ENCODE results near the gene CNGA4.
"Not testable (repeated sequence)": the region's sequence is repeated elsewhere in the genome, so short reads cannot be mapped to it uniquely, and the experiment has no call there.

CNGA4 gene

DNA sequence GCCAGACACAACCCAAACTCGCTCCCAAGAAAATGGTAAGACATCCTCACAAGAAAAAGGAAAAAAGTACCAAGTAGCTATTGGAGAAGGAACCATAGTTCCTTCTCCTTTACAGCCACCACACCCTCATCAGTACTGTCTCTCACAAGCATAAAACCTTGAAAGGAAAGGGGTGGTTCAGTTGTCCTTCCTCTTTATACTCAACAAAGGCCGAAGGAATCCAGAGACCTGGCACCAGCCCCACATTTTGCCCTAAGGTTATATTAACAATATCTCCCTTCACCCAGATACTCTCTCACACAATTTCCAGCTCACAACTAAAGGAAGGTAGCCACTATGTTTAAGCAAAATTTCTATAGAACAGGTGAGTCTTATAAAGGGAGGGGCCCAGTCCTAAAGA is 13.0 kb upstream of the CNGA4 start:
- DNase-seq: no peak

DNA sequence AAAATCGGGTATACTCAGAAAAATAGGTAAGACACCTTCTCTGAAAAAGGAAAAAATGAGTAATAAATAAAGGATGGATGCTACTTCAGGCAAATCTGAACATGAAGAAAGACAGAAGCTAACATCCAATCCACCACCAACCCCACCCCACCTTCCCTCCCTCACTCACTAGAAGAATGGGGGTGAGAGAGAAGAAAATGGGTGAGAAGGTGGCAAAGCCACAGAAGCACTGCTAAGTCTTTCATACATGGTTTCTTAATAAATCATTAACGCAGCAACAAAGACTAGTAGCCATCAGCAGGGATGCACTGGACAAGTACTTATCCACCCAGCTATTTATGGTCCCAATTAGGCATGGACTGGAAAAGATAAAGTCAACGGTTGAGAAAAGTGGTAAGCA is 10.4 kb upstream of the CNGA4 start:
- DNase-seq: no peak

DNA sequence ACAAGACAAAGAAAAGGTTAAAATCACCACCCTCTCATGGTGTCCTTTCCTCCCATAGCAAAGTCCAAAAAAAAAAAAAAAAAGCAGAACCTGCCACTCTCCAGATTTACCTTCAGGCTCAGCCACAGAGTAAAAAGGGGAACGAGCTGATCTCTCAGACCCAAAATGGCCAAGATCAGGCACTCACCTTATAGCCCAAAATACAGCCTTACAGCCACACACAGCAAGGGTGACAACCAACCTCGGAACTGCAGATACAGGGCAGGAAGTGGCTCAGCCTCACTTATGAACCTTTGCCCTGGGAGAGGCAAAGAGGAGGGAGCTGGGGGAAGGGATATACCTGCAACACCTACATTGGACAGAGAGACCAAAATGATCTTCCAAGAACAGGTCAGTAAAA is 9.0 kb upstream of the CNGA4 start:
- no peak for DNase-seq

DNA sequence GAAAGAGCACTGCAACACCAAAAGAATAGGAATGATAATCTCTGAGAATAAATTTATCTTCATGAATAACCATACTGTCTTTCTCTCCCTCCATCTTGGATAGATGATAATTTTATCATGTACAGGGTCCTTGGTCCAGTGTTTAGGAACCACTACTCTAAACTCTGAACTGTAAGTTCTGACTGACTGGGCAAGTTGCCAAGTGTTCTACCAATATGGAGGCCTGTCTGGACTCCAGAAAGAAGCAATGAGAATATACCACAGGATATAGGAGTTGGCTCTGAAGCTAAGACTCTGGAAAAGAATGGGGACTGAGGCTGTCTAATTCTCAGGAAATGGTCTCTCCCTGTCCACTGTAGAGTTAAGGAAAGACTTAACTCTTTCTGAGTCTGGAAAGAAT is 6.0 kb upstream of the CNGA4 start:
- DNase-seq: no peak

DNA sequence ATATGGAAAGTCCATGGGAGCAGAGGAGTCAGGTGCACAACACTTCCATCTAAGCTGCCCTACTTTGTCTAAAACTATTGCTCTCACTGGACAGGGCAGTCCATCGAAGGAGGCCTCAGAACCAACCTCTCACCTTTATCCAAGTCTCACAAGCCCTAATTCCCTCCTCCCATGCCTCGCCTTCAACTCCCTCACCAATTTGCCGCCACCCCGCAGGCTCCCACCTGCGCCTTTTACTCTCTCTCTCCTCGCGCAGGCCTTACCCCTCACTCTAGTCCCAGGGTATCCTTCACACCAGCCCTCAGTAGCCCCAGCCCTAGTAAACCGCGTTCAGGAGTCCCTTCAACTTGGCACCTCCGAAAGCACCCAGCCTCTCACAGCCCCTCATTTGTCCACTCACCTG is 4.9 kb upstream of the CNGA4 start:
- DNase-seq: no peak

DNA sequence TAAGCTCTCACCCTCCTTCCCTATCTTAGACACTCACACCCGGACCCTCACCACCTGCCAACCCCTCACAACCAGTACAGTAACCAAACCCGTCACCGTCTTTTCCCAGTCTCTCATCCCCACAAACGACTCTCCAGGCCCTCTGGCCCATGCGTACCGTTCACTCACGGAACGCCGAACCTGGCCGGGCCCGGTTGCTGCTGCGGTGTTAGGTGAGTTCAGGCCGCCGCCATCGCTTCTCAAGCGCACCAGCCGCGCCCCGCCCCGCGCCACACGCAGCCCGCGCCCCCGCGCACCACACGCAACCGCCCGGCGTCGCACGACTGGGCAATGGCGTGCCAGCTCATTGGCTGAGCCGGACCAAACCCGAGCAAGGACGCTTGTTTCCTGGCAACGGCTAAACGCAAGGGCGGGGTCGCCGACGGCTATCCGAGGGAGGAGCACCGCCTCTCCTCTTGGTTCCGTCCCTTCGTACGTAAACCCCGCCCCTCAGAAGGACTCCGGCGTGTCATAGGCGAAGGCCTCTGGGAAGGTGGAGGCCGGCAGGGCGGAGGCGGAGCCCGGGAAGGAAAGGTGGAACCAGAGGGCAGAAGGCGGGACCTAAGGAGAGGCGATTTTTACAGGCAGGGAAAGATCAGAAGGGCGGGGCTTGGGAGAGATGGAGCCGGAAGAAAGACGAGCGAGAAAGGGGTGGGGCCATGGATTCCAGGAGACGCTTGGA is 4.3 kb upstream of the CNGA4 start, which contains the start of gene FHIP1B:
FHIP1B (minus strand) TSS at position 250 of the 721 bp plus-strand sequence. CDS start 10,120 bp downstream, outside the sequence.
- peak; percentile 99 to 100 for DNase-seq

DNA sequence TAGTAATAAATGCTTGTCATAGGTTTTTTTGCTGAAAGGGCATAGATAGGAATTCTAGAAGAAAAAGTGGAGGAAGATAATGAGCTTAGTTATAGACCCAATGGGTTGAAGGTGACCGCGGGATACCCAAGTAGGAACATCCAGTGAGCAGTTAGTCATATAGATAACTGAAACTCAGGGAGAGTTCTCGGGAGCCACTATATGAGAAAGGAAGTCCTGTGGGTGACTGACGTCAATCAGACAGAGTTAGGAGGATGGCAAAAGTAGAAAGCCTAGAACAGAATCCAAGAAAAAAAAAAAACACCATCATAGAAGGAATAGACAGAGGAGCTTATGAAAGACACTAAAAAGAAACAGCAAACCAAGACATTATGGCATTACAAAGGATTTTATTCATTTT is 1.6 kb upstream of the CNGA4 start:
- no peak for DNase-seq

DNA sequence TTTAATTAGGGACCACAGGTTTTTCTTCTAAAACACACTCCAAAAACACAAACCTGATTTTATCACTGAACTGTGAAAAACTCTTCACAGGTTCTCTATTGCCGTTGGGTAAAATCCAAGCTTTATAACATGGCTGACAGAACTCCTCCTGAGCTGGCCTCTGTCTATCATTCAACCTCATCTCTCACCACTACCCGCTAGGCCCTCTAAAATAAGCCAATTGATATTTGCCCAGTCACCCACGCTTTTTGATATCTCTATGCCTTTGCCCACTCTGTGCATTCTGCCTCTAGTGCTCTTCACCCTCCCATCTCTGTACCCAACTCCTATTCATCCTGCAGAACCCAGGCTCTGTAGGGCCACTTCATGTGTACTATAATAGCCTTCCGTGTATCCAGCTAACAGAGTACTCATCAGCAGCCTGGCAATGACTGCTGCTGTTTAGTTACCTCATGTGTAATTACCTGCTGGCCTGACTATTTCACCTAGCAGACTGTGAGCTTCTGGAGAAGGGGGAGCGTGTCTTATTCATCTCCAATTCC is 1.1 kb upstream of the CNGA4 start:
- DNase-seq: no peak

DNA sequence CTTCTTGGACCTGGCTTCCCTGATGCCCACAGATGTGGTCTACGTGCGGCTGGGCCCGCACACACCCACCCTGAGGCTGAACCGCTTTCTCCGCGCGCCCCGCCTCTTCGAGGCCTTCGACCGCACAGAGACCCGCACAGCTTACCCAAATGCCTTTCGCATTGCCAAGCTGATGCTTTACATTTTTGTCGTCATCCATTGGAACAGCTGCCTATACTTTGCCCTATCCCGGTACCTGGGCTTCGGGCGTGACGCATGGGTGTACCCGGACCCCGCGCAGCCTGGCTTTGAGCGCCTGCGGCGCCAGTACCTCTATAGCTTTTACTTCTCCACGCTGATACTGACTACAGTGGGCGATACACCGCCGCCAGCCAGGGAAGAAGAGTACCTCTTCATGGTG is 1.2 kb downstream of the CNGA4 start:
- DNase-seq: no peak

DNA sequence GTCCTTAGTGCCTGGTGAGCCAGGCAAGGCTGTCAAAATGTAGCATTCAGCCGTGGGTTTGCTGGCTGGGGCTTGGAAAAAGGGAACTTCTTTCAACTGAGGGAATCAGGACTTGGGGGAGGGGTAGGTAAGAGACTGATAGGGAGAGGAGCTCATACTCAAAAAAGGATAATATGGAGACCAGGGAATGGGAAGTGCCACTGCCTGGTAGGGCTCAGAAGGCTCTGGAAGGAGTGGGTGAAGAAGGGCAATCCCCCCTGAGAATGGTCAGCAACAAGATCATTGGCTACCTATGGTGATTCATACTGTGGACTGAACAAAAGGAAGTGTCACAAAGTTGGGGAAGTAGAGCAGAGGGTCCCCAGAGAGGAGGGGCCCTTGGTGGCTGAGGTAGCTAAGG is 1.9 kb downstream of the CNGA4 start:
- no peak for DNase-seq

DNA sequence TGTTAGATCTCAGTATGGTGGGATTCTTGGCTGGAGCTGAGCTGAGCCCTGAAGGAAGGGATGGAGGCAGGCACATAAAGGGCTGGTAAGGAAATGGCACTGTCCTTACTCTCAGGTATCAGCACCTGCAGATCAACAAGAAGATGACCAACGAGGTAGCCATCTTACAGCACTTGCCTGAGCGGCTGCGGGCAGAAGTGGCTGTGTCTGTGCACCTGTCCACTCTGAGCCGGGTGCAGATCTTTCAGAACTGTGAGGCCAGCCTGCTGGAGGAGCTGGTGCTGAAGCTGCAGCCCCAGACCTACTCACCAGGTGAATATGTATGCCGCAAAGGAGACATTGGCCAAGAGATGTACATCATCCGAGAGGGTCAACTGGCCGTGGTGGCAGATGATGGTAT is 2.4 kb downstream of the CNGA4 start:
- DNase-seq: no peak

DNA sequence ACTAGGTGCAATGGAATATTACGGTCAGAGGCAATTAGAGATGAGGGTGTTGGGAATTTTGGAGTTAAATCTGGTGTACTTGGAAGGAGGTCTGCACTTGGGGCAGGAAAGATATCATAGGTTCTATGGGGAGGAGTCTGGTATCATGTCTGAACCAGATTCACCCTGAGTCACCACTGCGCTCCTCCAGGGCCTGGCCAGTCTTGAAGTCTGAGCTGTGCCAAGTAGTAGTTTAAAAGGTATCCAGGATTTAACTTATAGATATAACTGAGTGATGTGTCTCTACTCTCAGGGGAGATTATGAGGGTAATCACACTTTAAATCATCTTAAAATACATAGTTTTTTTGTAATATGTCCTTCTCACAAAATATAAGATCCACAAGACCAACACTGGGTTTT is 6.6 kb downstream of the CNGA4 start:
- DNase-seq: no peak

DNA sequence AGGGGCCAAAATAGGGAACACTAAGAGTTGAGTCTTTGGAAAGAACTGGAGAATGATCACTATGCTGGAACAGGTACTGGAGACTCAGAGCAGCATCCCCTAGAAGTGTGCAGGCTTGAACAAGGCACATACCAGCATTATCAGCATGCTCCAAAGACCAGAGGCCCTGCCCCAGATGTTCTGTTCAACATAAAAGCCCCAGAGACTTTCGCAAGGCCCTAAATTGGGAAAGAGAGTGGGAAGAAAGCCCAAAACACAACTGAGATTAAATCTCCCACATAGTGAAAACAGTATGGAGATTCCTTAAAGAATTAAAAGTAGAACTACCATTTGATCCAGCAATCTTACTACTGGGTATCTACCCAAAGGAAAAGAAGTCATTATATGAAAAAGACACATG is 9.4 kb downstream of the CNGA4 start:
- no peak for DNase-seq

DNA sequence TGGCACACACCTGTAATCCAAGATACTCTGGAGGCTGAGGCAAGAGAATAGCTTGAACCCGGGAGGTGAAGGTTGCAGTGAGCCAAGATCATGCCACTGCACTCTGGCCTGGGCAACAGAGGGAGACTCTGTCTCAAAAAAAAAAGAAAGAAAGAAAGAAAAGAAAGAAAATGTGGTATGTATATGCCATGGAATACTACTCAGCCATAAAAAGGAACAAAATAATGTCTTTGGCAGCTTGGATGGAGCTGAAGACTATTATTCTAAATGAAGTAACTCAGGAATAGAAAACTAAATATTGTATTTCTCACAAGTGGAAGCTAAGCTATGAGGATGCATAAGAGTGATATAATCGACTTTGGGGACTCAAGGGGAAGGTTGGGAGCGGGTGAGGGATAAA is 10.0 kb downstream of the CNGA4 start:
- not testable (repeated sequence) for DNase-seq

DNA sequence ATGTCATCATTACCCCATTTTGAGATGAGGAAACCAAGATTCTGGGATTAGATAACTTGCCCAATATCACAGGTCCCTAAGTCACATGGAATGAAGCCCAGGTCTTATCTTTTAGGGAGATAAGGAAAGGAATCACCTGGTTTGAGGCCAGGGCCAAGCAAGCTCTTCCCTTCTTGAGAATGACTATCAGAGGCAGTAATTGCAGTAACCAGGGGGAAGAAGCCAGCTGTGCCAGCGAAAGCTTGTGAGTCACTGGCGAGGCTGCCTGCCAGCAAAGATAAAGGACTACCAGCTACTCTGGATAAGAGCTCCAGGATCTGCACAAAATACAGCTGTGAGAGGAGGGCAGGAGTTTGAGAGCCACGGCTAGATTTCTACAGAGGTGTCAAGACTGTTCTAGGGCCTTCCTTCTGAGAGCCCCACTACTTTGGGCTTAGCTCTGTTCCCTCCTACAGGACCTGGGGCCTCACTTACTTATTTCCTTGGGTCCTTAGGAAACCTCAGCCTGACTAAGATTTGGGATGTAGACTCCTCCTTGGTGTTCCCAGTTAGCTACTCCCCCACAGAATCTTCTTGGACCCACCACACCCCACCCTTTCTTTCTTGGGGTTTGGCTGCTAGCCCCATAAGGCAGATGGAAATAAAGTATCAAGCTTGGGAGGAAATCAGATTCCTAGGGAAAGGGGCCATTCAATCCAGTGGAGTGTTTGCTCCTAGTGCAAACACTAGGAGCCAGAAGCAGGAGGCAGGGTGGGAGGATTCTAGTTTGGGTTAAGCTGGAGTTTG is 11.1 kb downstream of the CNGA4 start:
- DNase-seq: no peak

DNA sequence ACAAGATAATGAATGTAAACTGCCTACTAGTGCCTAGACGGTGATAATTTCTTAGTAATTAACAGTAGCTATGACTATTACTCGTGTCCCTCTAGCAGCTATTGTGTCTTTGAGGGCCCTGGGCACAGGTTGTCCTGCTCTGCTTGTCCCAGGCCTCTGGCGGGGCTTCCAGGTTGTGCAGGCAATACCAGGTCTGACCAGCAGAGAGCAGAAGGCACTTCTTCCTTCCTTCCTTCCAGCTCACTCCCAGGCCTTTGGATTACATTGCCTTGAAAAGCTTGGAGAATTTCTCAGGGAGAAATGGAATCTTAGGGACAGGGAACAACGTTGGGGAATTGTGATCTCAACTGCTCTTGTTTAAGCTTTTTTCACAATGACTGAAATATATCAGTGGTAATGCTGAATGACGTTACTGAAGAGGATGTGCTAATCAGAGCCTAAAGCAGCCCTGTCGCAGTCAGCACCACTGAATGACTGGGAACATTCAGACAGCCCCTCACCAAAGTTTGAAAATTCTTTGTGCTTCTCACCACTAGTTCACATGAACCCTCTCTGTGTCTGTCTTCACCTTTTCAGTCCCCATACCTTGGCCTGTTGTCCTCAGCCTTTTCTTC is 12.3 kb downstream of the CNGA4 start:
- peak; percentile 18 to 55 for DNase-seq

DNA sequence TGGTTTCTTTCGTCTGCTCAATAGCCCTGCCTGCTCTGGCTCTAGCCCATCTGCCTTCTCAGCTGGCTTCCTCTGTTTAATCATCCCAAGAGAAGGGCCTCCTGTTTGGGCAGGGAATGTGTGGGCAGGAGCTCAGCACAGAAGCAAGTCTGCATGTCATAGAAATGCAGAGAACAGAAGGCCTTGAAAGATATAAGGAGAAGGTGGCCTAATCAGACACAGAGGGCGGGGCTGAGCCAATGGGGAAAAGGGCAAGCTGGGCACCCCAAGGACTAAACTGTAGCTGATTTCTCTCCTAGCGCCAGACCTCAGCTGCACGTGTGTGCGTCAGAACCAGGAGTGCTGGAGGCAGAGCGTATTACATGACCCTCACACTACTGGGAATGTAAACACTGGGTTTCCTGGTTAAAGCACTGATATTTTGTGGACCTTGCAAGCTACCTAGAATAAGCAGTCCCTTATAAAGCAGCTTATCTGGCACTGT is 13.1 kb downstream of the CNGA4 start:
- no peak for DNase-seq

DNA sequence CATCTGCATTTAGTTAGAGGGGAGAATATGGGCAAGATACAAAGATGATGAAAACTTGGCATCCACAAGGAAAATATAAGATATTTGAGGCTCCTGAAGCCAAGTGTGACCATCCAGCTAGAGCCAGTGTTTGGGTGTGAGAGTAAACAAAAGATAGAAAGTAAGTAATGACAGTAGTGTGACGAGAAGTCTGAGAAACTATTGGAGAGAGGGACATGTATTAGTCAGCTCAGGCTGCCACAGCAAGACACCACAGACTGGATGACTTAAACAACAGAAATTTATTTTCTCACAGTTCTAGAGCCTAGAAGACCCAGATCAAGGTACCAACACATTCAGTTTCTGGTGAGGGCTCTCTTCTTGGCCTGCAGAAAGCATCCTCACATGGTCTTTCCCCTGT is 14.3 kb downstream of the CNGA4 start:
- DNase-seq: no peak

DNA sequence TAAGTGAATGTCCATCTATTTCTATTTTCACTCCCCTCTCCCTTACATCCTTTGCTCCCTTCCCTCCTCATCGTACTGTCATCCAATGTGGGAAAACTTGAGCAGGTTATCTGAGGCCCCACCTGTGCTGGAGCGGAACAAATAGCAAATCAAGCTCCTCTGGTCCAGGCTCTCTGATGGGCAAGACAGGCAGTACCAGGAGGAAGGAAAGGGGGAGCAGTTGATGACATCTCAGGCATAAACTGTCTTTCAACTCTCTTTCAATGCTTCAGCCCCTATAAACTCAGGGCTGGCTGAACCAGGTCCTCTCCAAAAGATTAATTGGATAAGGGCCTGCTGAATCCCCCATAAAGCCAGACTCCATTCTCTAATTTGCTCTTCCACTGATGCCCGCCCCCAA is 19.3 kb downstream of the CNGA4 start:
- peak in 1 of 2 experiments; percentile 28 for DNase-seq

DNA sequence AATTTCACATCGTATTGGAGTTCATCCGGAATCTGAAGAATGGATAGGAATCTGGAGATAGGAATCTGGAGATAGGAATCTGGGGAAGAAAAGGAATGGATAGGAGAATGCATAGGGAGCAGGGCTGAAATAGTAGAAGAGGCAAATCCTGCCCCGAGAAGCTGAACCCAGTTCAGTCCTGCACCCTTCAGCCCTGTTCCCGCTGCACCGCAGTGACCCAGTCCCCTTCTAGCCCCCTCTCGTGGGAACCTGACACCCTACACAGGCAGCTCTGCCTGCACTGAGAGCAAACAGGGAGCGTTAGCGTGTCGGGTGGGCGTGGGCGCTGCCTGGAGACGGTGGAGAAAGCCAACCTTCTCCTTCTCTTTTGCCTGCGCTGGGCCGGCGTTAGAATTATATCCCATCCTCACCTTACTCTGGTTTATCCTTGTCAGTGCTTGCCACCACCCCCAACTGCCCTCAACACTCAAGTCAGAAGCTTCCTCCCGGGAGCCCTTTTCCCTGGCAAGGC is 19.7 kb downstream of the CNGA4 start:
- peak; percentile 36 to 52 for DNase-seq

DNA sequence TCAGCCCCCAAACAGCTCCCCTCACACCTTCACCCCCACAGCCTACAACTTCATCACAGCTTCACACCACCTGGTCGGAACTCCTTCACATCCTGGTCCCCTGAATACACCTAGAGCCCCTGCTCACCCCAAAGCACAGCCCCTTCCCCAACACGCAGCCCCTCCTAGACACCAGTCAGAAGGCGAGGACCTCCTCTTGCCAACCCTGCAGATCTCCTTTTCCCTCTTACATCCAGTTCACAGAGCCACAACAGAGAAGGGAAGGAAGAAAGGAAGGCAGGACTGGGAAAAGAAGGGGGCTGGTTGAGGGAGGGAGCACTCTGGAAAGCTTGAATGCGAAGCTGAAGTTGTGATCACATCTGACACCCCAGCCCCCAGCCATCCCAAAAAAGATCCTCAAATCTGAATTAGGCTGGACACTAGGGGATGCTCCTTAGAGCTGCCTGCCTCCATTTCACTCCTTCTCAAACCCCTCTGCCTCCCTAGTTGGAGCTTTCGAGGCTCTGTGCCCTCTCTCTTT is 21.4 kb downstream of the CNGA4 start:
- DNase-seq: no peak

DNA sequence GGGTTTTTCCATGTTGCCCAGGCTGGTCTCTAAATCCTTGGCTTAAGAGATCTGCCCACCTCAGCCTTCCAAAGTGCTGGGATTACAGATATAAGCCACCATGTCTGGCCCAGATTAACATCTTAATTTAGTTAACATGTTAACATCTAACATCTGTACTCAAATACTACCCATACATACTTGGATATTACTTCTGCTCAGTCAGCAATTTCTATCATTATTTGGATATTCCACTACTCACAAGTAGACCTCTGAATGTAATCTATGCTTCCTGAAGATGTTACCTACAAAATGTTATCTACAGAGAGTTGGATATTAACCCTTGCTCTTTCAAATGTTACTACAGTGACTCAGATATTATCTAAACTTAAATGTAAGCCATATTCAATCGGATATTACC is 24.8 kb downstream of the CNGA4 start:
- DNase-seq: no peak

DNA sequence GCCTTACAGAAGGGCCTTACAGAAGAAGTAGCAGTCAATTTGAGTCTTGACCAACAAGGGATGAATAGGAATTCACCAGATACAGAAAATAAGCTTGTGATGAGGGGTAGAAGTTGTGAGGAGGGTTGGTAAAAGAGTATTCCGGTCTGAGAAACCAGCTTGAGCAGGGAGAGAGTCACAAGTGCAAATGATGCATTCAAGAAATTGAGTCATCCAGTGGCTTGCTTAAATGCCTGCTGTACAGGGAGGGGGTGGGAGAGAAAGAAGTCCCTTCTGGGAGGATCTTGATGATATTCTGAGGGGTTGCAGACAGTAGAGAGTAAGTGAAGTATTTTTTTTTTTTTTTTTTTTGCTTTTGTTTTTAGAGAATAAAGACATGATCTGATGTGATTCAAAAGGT is 29.9 kb downstream of the CNGA4 start:
- DNase-seq: no peak

Data from NCI-H524 (cell line).